WTC11 (cell line): ENCODE results near the gene GIMAP2. TPM values are rescaled to one million over a fixed set of nuclear protein-coding genes. Genes with fewer than 3 reads are reported as not detected.

Experiments
- ATAC-seq: fragments of 200-7000 bp; cut with Tn5 transposase; 2 replicates; pipeline ENCODE4 v1.10.0; 2021; ENCODE audit warnings: mild to moderate bottlenecking, moderate library complexity
- CTCF ChIA-PET: fragments of 300-600 bp; sonication (Branson Sonifier 250); formaldehyde crosslinking; loops from one replicate; lab custom pipeline; 2021; ENCODE audit warnings: antibody characterized with exemption; lab: Charles Lee
- POLR2A ChIA-PET: fragments of 350-600 bp; sonication (Branson Sonifier 250); formaldehyde crosslinking; loops from one replicate; lab custom pipeline; 2021; ENCODE audit warnings: antibody characterized with exemption; lab: Charles Lee
- DNase-seq: peaks from one replicate; pipeline ENCODE4 v3.0.0; 2021; ENCODE audit warnings: low spot score
- H3K27ac Mint-ChIP-seq: 2 replicates; pipeline ENCODE4 v1.8.0; 2021; ENCODE audit warnings: mixed read lengths
- H3K27me3 Mint-ChIP-seq: 2 replicates; pipeline ENCODE4 v1.8.0; 2021; ENCODE audit warnings: low read depth, mild to moderate bottlenecking, moderate library complexity, mixed read lengths
- H3K36me3 Mint-ChIP-seq: 2 replicates; pipeline ENCODE4 v1.8.0; 2021; ENCODE audit warnings: mixed read lengths
- H3K4me1 Mint-ChIP-seq: 2 replicates; pipeline ENCODE4 v1.8.0; 2022; ENCODE audit warnings: mixed read lengths
- H3K4me3 Mint-ChIP-seq: 2 replicates; pipeline ENCODE4 v1.8.0; 2021; ENCODE audit warnings: mild to moderate bottlenecking, moderate library complexity, mixed read lengths
- H3K9me3 Mint-ChIP-seq: 2 replicates; pipeline ENCODE4 v1.8.0; 2021; ENCODE audit warnings: mixed read lengths
- CBFB ChIP-seq: sonication (generic); formaldehyde crosslinking; IDR thresholded peaks from 2 replicates; pipeline ENCODE4 v1.8.1; 2022; ENCODE audit warnings: mild to moderate bottlenecking, low read depth, missing genetic modification reagents
- CREB1 ChIP-seq: sonication (generic); formaldehyde crosslinking; IDR thresholded peaks from 2 replicates; pipeline ENCODE4 v1.8.0; 2023; ENCODE audit warnings: mild to moderate bottlenecking, missing genetic modification reagents
- CREM ChIP-seq: sonication (generic); formaldehyde crosslinking; IDR thresholded peaks from 2 replicates; pipeline ENCODE4 v1.8.1; 2022; ENCODE audit warnings: mild to moderate bottlenecking, missing genetic modification reagents, moderate library complexity
- ESRRA ChIP-seq: sonication (generic); formaldehyde crosslinking; IDR thresholded peaks from 2 replicates; pipeline ENCODE4 v1.8.1; 2022; ENCODE audit warnings: mild to moderate bottlenecking, missing genetic modification reagents, borderline replicate concordance
- ETV6 ChIP-seq: sonication (generic); formaldehyde crosslinking; IDR thresholded peaks from 2 replicates; pipeline ENCODE4 v1.8.1; 2022; ENCODE audit warnings: mild to moderate bottlenecking, missing genetic modification reagents
- FOXJ3 ChIP-seq: sonication (generic); formaldehyde crosslinking; IDR thresholded peaks from 2 replicates; pipeline ENCODE4 v1.9.0; 2021; ENCODE audit warnings: missing genetic modification reagents, mild to moderate bottlenecking, borderline replicate concordance
- FOXP4 ChIP-seq: sonication (generic); formaldehyde crosslinking; IDR thresholded peaks from 2 replicates; pipeline ENCODE4 v1.8.0; 2022; ENCODE audit warnings: mild to moderate bottlenecking, missing genetic modification reagents
- GABPB1 ChIP-seq: sonication (generic); formaldehyde crosslinking; IDR thresholded peaks from 2 replicates; pipeline ENCODE4 v1.8.1; 2023; ENCODE audit warnings: mild to moderate bottlenecking, missing genetic modification reagents
- GTF2I ChIP-seq: fragments of 250-450 bp; sonication (Bioruptor Pico); conservative IDR thresholded peaks from 2 replicates; pipeline ENCODE4 v1.4.0; 2021; ENCODE audit warnings: mild to moderate bottlenecking
- HMGXB4 ChIP-seq: sonication (generic); formaldehyde crosslinking; IDR thresholded peaks from 2 replicates; pipeline ENCODE4 v1.8.1; 2023; ENCODE audit warnings: mild to moderate bottlenecking, moderate library complexity, missing genetic modification reagents
- JAZF1 ChIP-seq: fragments of 250-450 bp; sonication (Bioruptor Pico); IDR thresholded peaks from 2 replicates; pipeline ENCODE4 v1.9.0; 2021; ENCODE audit warnings: moderate library complexity, mild to moderate bottlenecking, inconsistent platforms
- MYBL2 ChIP-seq: sonication (generic); formaldehyde crosslinking; IDR thresholded peaks from 2 replicates; pipeline ENCODE4 v1.8.1; 2023; ENCODE audit warnings: mild to moderate bottlenecking, moderate library complexity, missing genetic modification reagents
- NFE2L1 ChIP-seq: sonication (generic); formaldehyde crosslinking; IDR thresholded peaks from 2 replicates; pipeline ENCODE4 v1.8.1; 2023; ENCODE audit warnings: missing genetic modification reagents
- NR2C2 ChIP-seq: sonication (generic); formaldehyde crosslinking; IDR thresholded peaks from 2 replicates; pipeline ENCODE4 v1.8.0; 2022; ENCODE audit warnings: mild to moderate bottlenecking, missing genetic modification reagents
- OVOL2 ChIP-seq: fragments of 250-450 bp; sonication (Bioruptor Pico); IDR thresholded peaks from 2 replicates; pipeline ENCODE4 v1.9.0; 2021; ENCODE audit warnings: mild to moderate bottlenecking, borderline replicate concordance
- PRDM15 ChIP-seq: sonication (generic); formaldehyde crosslinking; IDR thresholded peaks from 2 replicates; pipeline ENCODE4 v1.8.0; 2022; ENCODE audit warnings: missing genetic modification reagents
- PRRX2 ChIP-seq: fragments of 250-450 bp; sonication (Bioruptor Pico); IDR thresholded peaks from 2 replicates; pipeline ENCODE4 v1.8.0; 2021; ENCODE audit warnings: mild to moderate bottlenecking
- RELA ChIP-seq: sonication (generic); formaldehyde crosslinking; IDR thresholded peaks from 2 replicates; pipeline ENCODE4 v1.8.1; 2022; ENCODE audit warnings: missing genetic modification reagents, mild to moderate bottlenecking, borderline replicate concordance
- TEAD1 ChIP-seq: sonication (generic); formaldehyde crosslinking; IDR thresholded peaks from 2 replicates; pipeline ENCODE4 v1.8.0; 2022; ENCODE audit warnings: mild to moderate bottlenecking, missing genetic modification reagents
- ZNF317 ChIP-seq: sonication (generic); formaldehyde crosslinking; IDR thresholded peaks from 2 replicates; pipeline ENCODE4 v1.8.1; 2023; ENCODE audit warnings: low read depth, mild to moderate bottlenecking, moderate library complexity, missing genetic modification reagents, borderline replicate concordance
- ZNF416 ChIP-seq: fragments of 250-450 bp; sonication (Bioruptor Pico); IDR thresholded peaks from 2 replicates; pipeline ENCODE4 v1.9.0; 2021; ENCODE audit warnings: mild to moderate bottlenecking, inconsistent platforms
- ZNF512 ChIP-seq: sonication (generic); formaldehyde crosslinking; IDR thresholded peaks from 2 replicates; pipeline ENCODE4 v1.8.1; 2022; ENCODE audit warnings: missing genetic modification reagents, borderline replicate concordance
- ZSCAN18 ChIP-seq: fragments of 250-450 bp; sonication (Bioruptor Pico); IDR thresholded peaks from 2 replicates; pipeline ENCODE4 v2.1.2; 2022; ENCODE audit warnings: mild to moderate bottlenecking, moderate library complexity
- total RNA-seq: library from RNA; stranded (reverse); gene quantifications from 3 replicates; pipeline ENCODE4 v1.2.3, GENCODE V29; 2021
- TF ChIP-seq, protein P1 (sequence below): sonication (generic); formaldehyde crosslinking; IDR thresholded peaks from 2 replicates; pipeline ENCODE4 v1.8.0; 2023; ENCODE audit warnings: missing genetic modification reagents

Gene GIMAP2
- total RNA-seq, 1 experiment from 2014 or later: 0.15 TPM

DNA sequence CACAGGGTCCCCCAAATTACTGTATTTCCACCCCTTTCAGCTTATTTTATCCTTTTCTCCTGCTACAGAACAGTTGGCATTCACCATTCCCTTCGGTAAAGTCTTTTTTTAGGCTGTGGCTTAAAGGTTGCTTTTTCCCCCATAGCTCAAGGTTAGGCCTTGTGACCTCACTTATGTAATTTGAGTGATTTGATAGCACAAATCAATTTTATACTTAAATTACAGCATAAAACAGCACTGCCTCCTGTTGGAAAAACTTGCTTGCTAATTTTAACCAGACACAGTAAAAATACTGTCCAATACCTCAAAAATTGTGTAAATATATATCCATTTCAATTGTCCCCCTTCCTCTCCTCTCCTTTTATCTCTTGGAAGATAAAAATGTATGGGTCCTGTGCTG, 38.0 kb downstream of the GIMAP2 start:
- CTCF ChIA-PET: interaction anchor here (1.2 kb wide), 1 partner anchor 31 kb away, joined by 3 read pairs; no protein-coding TSS in a partner anchor
- Mint-ChIP-seq H3K4me1 (no peaks in the 10 kb centered on the region), H3K9me3 (peaks cover 12% of the 10 kb centered on the region), H3K36me3 (no peaks in the 10 kb centered on the region)
- DNase-seq (no peak), ATAC-seq (no peak)
- POLR2A ChIA-PET: no interaction called here
- no peak for TF ChIP-seq PRDM15 (CRISPR knock-in tag)
- TF ChIP-seq ZSCAN18 (CRISPR knock-in tag): no peak
- TF ChIP-seq GTF2I: no peak
- TF ChIP-seq NR2C2 (CRISPR knock-in tag): no peak
- no peak for TF ChIP-seq FOXJ3 (CRISPR knock-in tag)
- TF ChIP-seq ZNF416 (CRISPR knock-in tag): no peak
- TF ChIP-seq CREB1 (CRISPR knock-in tag): no peak
- TF ChIP-seq ZNF317 (CRISPR knock-in tag): no peak
- no peak for TF ChIP-seq RELA (CRISPR knock-in tag)
- TF ChIP-seq JAZF1 (CRISPR knock-in tag): no peak
- TF ChIP-seq CBFB: no peak
- no peak for TF ChIP-seq CREM
- no peak for TF ChIP-seq OVOL2 (CRISPR knock-in tag)
- TF ChIP-seq HMGXB4 (CRISPR knock-in tag): no peak
- TF ChIP-seq PRRX2: no peak
- no peak for TF ChIP-seq NFE2L1 (CRISPR knock-in tag)
- no peak for TF ChIP-seq MYBL2 (CRISPR knock-in tag)
- TF ChIP-seq, all 79 proteins: peak for 0
- Mint-ChIP-seq H3K4me3 (no peak overlapping the region), H3K27ac (no peak overlapping the region), H3K27me3 (peaks cover 100% of the 10 kb centered on the region)

DNA sequence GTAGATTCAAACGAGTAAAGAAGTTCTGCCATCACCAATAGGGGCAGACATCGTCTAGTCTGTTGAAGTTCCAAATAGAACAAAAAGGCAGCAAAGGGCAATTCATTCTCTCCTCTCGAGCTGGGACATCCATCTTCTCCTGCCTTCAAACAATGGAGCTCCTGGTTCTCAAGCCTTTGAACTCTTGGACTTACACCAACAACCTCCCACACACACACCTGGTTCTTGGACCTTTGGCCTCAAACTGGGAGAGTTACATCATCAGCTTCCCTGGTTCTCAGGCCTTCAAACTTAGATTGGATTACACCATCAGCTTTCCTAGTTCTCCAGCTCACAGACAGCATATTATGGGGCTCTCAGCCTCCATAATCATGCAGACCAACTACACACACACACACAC, 41.9 kb downstream of the GIMAP2 start:
- no peak overlapping the region for H3K27ac Mint-ChIP-seq
- CTCF ChIA-PET: interaction anchor here (0.6 to 0.7 kb wide), 2 partner anchors 149 to 291 kb away, joined by 3 to 4 read pairs; no protein-coding TSS in a partner anchor
- H3K27me3 Mint-ChIP-seq: peaks cover 100% of the 10 kb centered on the region

GRCh38 chr7:150728011-150728410, 42.5 kb downstream of the GIMAP2 start:
- Mint-ChIP-seq H3K27me3 (peaks cover 100% of the 10 kb centered on the region), H3K27ac (no peak overlapping the region), H3K4me3 (no peak overlapping the region), H3K4me1 (no peaks in the 10 kb centered on the region), H3K36me3 (no peaks in the 10 kb centered on the region), H3K9me3 (peaks cover 15% of the 10 kb centered on the region)
- ChIA-PET CTCF (no interaction called here), POLR2A (no interaction called here)
- ATAC-seq (no peak), DNase-seq (no peak)
- TF ChIP-seq ETV6 (CRISPR knock-in tag) (no peak), TEAD1 (CRISPR knock-in tag) (no peak), FOXP4 (CRISPR knock-in tag) (no peak), GABPB1 (no peak), ZNF512 (CRISPR knock-in tag) (no peak), GTF2I (no peak)
- TF ChIP-seq, protein P1, sequence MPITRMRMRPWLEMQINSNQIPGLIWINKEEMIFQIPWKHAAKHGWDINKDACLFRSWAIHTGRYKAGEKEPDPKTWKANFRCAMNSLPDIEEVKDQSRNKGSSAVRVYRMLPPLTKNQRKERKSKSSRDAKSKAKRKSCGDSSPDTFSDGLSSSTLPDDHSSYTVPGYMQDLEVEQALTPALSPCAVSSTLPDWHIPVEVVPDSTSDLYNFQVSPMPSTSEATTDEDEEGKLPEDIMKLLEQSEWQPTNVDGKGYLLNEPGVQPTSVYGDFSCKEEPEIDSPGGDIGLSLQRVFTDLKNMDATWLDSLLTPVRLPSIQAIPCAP (CRISPR knock-in tag): no peak

More for the DNA sequence above, 41.9 kb downstream of the GIMAP2 start:
- POLR2A ChIA-PET: no interaction called here
- no peaks in the 10 kb centered on the region for H3K4me1 Mint-ChIP-seq
- H3K36me3 Mint-ChIP-seq: no peaks in the 10 kb centered on the region
- peaks cover 15% of the 10 kb centered on the region for H3K9me3 Mint-ChIP-seq
- DNase-seq: no peak
- ATAC-seq: no peak
- TF ChIP-seq ESRRA (CRISPR knock-in tag): no peak
- TF ChIP-seq GABPB1: peak; percentile 91
- no peak overlapping the region for H3K4me3 Mint-ChIP-seq
